Neural progenitor cell (in vitro differentiated cells): ENCODE data around the gene APCDD1L. TPM values are rescaled to one million over a fixed set of nuclear protein-coding genes. Genes with fewer than 3 reads are reported as not detected.

Source experiments
- DNase-seq: peaks from one replicate; pipeline ENCODE4 v3.0.0-alpha.2; 2016; ENCODE audit warnings: low spot score
- H2AFZ ChIP-seq: fragments of 200-600 bp; sonication (generic); replicated peaks from 2 replicates; pipeline ENCODE4 v1.6.1; 2016; ENCODE audit warnings: antibody characterized with exemption
- H3F3A ChIP-seq: fragments of 200-600 bp; sonication (generic); 2 replicates; pipeline ENCODE4 v1.6.1; 2016; ENCODE audit warnings: antibody characterized with exemption, low read depth
- H3K27ac ChIP-seq: fragments of 200-600 bp; sonication (generic); 2 replicates; pipeline ENCODE4 v1.5.1; 2016; ENCODE audit warnings: mild to moderate bottlenecking
- H3K27me3 ChIP-seq: fragments of 200-600 bp; sonication (generic); 2 replicates; pipeline ENCODE4 v1.6.1; 2016; ENCODE audit warnings: mild to moderate bottlenecking, moderate library complexity
- H3K36me3 ChIP-seq: fragments of 200-600 bp; sonication (generic); 2 replicates; pipeline ENCODE4 v1.5.1; 2016
- H3K4me1 ChIP-seq: fragments of 200-600 bp; sonication (generic); 2 replicates; pipeline ENCODE4 v1.6.1; 2016; ENCODE audit warnings: mixed run types
- H3K4me2 ChIP-seq: fragments of 200-600 bp; sonication (generic); 2 replicates; pipeline ENCODE4 v1.6.1; 2016
- H3K4me3 ChIP-seq: fragments of 200-600 bp; sonication (generic); 2 replicates; pipeline ENCODE4 v1.5.1; 2016
- H3K79me2 ChIP-seq: fragments of 200-600 bp; sonication (generic); 2 replicates; pipeline ENCODE4 v1.6.1; 2016; ENCODE audit warnings: low read depth
- H3K9ac ChIP-seq: fragments of 200-600 bp; sonication (generic); 2 replicates; pipeline ENCODE4 v1.6.1; 2016
- H3K9me3 ChIP-seq: fragments of 200-600 bp; sonication (generic); 2 replicates; pipeline ENCODE4 v1.5.1; 2016; ENCODE audit warnings: low read depth
- H4K20me1 ChIP-seq: fragments of 200-600 bp; sonication (generic); 2 replicates; pipeline ENCODE4 v1.6.1; 2016; ENCODE audit warnings: low read depth
- H3K27ac Mint-ChIP-seq: 3 replicates; pipeline ENCODE4 v1.8.0; 2021; ENCODE audit warnings: mixed read lengths
- H3K27me3 Mint-ChIP-seq: 2 replicates; pipeline ENCODE4 v1.8.0; 2022; ENCODE audit warnings: low read depth, mild to moderate bottlenecking, inconsistent platforms, moderate library complexity, mixed read lengths; ENCODE audit not compliant: insufficient read depth
- H3K36me3 Mint-ChIP-seq: 3 replicates; pipeline ENCODE4 v1.8.0; 2021; ENCODE audit warnings: mixed read lengths
- H3K4me1 Mint-ChIP-seq: 3 replicates; pipeline ENCODE4 v1.8.0; 2021; ENCODE audit warnings: mixed read lengths
- H3K4me3 Mint-ChIP-seq: 3 replicates; pipeline ENCODE4 v1.8.0; 2021; ENCODE audit warnings: mild to moderate bottlenecking, moderate library complexity, mixed read lengths
- H3K9me3 Mint-ChIP-seq: 3 replicates; pipeline ENCODE4 v1.8.0; 2020; ENCODE audit warnings: mixed read lengths
- CTCF ChIP-seq: fragments of 200-600 bp; sonication (generic); IDR thresholded peaks from 2 replicates; pipeline ENCODE4 v1.5.1; 2017; ENCODE audit warnings: antibody characterized with exemption, mild to moderate bottlenecking
- EZH2 ChIP-seq: fragments of 200-600 bp; sonication (generic); IDR thresholded peaks from 2 replicates; pipeline ENCODE4 v1.6.1; 2017; ENCODE audit warnings: antibody characterized with exemption, mild to moderate bottlenecking, moderate library complexity
- EZH2phosphoT487 ChIP-seq: fragments of 200-600 bp; sonication (generic); IDR thresholded peaks from 2 replicates; pipeline ENCODE4 v1.6.1; 2017; ENCODE audit warnings: antibody characterized with exemption
- total RNA-seq: library from RNA; depleted of rRNA; stranded (reverse); fragments of >200 nt; gene quantifications from 2 replicates; pipeline ENCODE4 v1.2.3, GENCODE V29; 2015; ENCODE audit warnings: low replicate concordance

The APCDD1L gene
- total RNA-seq, 1 donor from 2014 or later = not detected

DNA sequence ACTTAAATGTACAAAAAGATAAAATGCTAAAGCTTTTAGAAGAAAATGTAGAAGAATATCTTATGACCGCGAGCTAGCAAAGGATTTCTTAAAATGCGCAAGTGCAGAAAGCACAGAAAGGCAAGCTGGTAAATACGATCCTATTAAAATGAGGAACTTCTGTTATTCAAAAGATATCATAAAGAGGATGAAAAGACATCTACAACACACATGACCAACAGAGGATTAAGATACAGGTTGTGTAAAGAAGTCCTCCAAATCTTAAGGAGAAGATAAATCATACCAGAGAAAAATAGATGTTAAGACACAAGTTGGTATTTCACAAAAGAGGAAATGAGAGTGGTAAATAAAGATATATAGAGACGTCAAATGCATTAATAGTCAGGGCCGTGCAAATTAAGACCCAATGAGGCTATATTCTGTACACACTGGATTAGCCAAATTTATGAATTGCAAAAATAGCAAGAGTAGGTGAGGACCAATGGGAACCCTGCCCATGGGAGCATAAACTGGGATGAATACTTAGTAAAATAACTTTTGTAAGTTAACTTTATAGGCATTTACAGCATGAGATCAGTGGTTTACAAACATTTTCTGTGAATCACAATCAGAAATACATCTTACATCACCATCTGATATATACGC, 23.0 kb downstream of the APCDD1L start:
- Mint-ChIP-seq H3K36me3 (no peaks in the 10 kb centered on the region), H3K27ac (no peak overlapping the region)

DNA sequence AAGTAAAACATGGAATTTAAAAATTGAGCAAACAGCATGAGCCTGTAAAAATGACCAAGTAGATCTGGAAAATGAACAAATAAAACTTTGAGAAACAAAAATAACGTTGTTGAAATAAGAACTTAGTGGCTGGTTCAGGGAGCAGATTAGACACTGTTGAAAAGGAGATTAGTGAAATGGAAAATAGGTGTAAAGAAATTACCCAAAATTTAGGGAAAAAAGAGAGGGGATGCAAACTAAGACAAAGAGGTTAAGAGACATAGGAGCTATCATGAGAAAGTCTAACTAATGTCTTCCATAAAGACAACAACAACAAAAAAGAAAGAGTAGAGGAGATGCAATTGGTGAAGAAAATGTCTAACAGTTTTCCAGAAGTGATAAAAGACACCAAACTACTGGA, 29.0 kb downstream of the APCDD1L start:
- Histone ChIP-seq H3K9me3 (peaks cover 16% of the 10 kb centered on the region), H3F3A (no peaks in the 10 kb centered on the region), H3K4me1 (peaks cover 7% of the 10 kb centered on the region), H3K4me2 (no peak overlapping the region), H3K9ac (no peak overlapping the region), H2AFZ (no peak overlapping the region), H3K79me2 (no peaks in the 10 kb centered on the region), H3K4me3 (no peak overlapping the region), H3K27me3 (no peaks in the 10 kb centered on the region), H4K20me1 (no peaks in the 10 kb centered on the region), H3K27ac (no peak overlapping the region), H3K36me3 (no peaks in the 10 kb centered on the region)
- Mint-ChIP-seq H3K9me3 (peaks cover 54% of the 10 kb centered on the region), H3K4me1 (no peaks in the 10 kb centered on the region), H3K27ac (no peak overlapping the region), H3K27me3 (peaks cover 6% of the 10 kb centered on the region), H3K4me3 (no peak overlapping the region), H3K36me3 (peaks cover 1% of the 10 kb centered on the region)
- TF ChIP-seq CTCF (no peak), EZH2phosphoT487 (no peak), EZH2 (no peak)
- DNase-seq = no peak

More for the DNA sequence above, 23.0 kb downstream of the APCDD1L start:
- Histone ChIP-seq H4K20me1 (no peaks in the 10 kb centered on the region), H3K79me2 (no peaks in the 10 kb centered on the region), H3K27me3 (no peaks in the 10 kb centered on the region), H3K4me2 (no peak overlapping the region), H3K27ac (no peak overlapping the region), H3K9ac (no peak overlapping the region), H3K4me1 (no peaks in the 10 kb centered on the region), H3K9me3 (peaks cover 5% of the 10 kb centered on the region), H2AFZ (no peak overlapping the region), H3K4me3 (no peak overlapping the region), H3F3A (no peaks in the 10 kb centered on the region), H3K36me3 (no peaks in the 10 kb centered on the region)
- peaks cover 18% of the 10 kb centered on the region for H3K9me3 Mint-ChIP-seq
- no peak for DNase-seq
- no peak overlapping the region for H3K4me3 Mint-ChIP-seq
- H3K4me1 Mint-ChIP-seq = peaks cover 7% of the 10 kb centered on the region
- TF ChIP-seq EZH2 (no peak), CTCF (no peak), EZH2phosphoT487 (no peak)
- H3K27me3 Mint-ChIP-seq = no peaks in the 10 kb centered on the region

DNA sequence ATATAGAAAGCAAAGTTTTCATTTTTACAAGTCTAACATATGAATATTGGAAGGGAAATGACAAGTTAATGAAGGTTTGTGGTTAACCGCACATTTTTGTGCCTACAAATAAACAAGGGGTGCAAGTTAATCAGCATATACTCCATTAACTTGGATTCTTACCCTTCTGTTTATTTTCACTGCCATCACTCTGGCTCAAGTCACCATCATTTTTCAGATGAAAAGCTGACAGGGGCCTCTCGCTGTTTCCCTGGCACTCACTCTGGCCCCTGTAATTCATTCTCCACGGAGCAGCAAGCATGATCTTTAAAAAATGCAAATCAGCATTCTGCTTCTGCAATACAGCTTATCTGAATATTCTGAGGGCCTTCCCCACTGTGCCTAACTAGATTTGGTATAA, 29.8 kb downstream of the APCDD1L start:
- peaks cover 16% of the 10 kb centered on the region for H3K9me3 ChIP-seq
- peaks cover 7% of the 10 kb centered on the region for H3K4me1 ChIP-seq
- H4K20me1 ChIP-seq = no peaks in the 10 kb centered on the region
- Mint-ChIP-seq H3K27me3 (peaks cover 6% of the 10 kb centered on the region), H3K27ac (no peak overlapping the region), H3K4me3 (no peak overlapping the region), H3K4me1 (no peaks in the 10 kb centered on the region), H3K9me3 (peaks cover 58% of the 10 kb centered on the region), H3K36me3 (peaks cover 1% of the 10 kb centered on the region)
- no peaks in the 10 kb centered on the region for H3K27me3 ChIP-seq
- no peak for TF ChIP-seq EZH2
- TF ChIP-seq EZH2phosphoT487 = no peak
- TF ChIP-seq CTCF = no peak
- H2AFZ ChIP-seq = no peak overlapping the region
- no peak overlapping the region for H3K4me2 ChIP-seq
- no peak for DNase-seq
- no peak overlapping the region for H3K9ac ChIP-seq
- H3K79me2 ChIP-seq = no peaks in the 10 kb centered on the region
- no peaks in the 10 kb centered on the region for H3K36me3 ChIP-seq
- H3K27ac ChIP-seq = no peak overlapping the region
- no peaks in the 10 kb centered on the region for H3F3A ChIP-seq
- H3K4me3 ChIP-seq = no peak overlapping the region
